Measurements from ENCODE around the gene COL4A1.

GRCh38 chr13:110333837-110334236 lies 26.9 kb upstream of the COL4A1 start:
- TF ChIP-seq, protein P1, sequence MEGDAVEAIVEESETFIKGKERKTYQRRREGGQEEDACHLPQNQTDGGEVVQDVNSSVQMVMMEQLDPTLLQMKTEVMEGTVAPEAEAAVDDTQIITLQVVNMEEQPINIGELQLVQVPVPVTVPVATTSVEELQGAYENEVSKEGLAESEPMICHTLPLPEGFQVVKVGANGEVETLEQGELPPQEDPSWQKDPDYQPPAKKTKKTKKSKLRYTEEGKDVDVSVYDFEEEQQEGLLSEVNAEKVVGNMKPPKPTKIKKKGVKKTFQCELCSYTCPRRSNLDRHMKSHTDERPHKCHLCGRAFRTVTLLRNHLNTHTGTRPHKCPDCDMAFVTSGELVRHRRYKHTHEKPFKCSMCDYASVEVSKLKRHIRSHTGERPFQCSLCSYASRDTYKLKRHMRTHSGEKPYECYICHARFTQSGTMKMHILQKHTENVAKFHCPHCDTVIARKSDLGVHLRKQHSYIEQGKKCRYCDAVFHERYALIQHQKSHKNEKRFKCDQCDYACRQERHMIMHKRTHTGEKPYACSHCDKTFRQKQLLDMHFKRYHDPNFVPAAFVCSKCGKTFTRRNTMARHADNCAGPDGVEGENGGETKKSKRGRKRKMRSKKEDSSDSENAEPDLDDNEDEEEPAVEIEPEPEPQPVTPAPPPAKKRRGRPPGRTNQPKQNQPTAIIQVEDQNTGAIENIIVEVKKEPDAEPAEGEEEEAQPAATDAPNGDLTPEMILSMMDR (IDR thresholded peaks at IDR 0.05; ENCODE audit: insufficient read depth, low read length): no peak
- TF ChIP-seq POLR2AphosphoS5 (IDR thresholded peaks at IDR 0.05; ENCODE audit: low read depth): no peak
